Heart right ventricle (tissue), 16 donors: Measurements from ENCODE around the gene SAA1. TPM values are rescaled to one million over a fixed set of nuclear protein-coding genes. Genes with fewer than 3 reads are reported as not detected.
A peak's percentile ranks its signal among the peaks of the same experiment; 100 is the strongest.
"Not testable (repeated sequence)": the region's sequence is repeated elsewhere in the genome, so short reads cannot be mapped to it uniquely, and the experiment has no call there.

Experiments
- ATAC-seq, 8 donors: fragments of 200-7000 bp; cut with Tn5 transposase; one replicate each; pipeline ENCODE4 v1.9.1; 2020; ENCODE audit warnings: mild to moderate bottlenecking in 8 of 8, moderate library complexity in 8 of 8, moderate number of reproducible peaks in 1 of 8
- DNase-seq, 2 donors: peaks; one replicate each; pipeline ENCODE4 v3.0.0-alpha.2; 2020
- H3K27ac ChIP-seq, 10 donors: fragments of 200-600 bp; sonication (generic) in 2 of 10; one replicate each; pipeline versions ENCODE4 v1.5.0 to v1.8.0; 2020 to 2022; ENCODE audit warnings: mild to moderate bottlenecking in 3 of 10
- H3K27me3 ChIP-seq, 7 donors: fragments of 200-600 bp; one replicate each; pipeline ENCODE4 v1.8.0; 2021 to 2022; ENCODE audit warnings: mild to moderate bottlenecking in 2 of 7
- H3K36me3 ChIP-seq, 9 donors: fragments of 200-600 bp; sonication (generic) in 1 of 9; one replicate each; pipeline versions ENCODE4 v1.5.0 to v1.8.0; 2020 to 2022; ENCODE audit warnings: mild to moderate bottlenecking in 2 of 9
- H3K4me1 ChIP-seq, 9 donors: fragments of 200-600 bp; sonication (generic) in 1 of 9; one replicate each; pipeline versions ENCODE4 v1.5.0 to v1.8.0; 2020 to 2022; ENCODE audit warnings: mild to moderate bottlenecking in 4 of 9
- H3K4me3 ChIP-seq, 10 donors: fragments of 200-600 bp; sonication (generic) in 2 of 10; one replicate each; pipeline versions ENCODE4 v1.5.0 to v1.8.0; 2020 to 2022; ENCODE audit warnings: mild to moderate bottlenecking in 7 of 10, moderate library complexity in 2 of 10
- H3K9me3 ChIP-seq, 11 donors: fragments of 200-600 bp in 10 of 11; sonication (generic) in 2 of 11; one replicate each; pipeline versions ENCODE4 v1.5.0 to v1.8.0; 2013 to 2022; ENCODE audit warnings: mild to moderate bottlenecking in 2 of 11, control low read depth in 1 of 11, moderate library complexity in 1 of 11
- WGBS, 2 donors: extraction: QIAGEN DNeasy Blood & Tissue Kit; methylation state at CpG; one replicate each; pipeline ENCODE4 v1.1.7; 2013; ENCODE audit warnings: inconsistent platforms in 1 of 2; 5-methylcytosine and 5-hydroxymethylcytosine counted together
- intact Hi-C, 10 donors: fragments of 100-400 bp; cut with DNase I; formaldehyde crosslinking; loops; one replicate each; pipeline versions ENCODE4 v1.11.1 to v1.14.2; 2022
- polyA plus RNA-seq, 2 donors: library from polyadenylated mRNA; stranded (reverse); fragments of 200-250 nt; gene quantifications; one replicate each; pipeline ENCODE4 v1.2.3, GENCODE V29; 2013
- total RNA-seq, 10 donors: library from RNA; stranded (reverse); fragmentation: NEBNext Ultra II Directional in 3 of 10; extraction: Animal tissue kit (Norgen Biotek cat#: 25700) in 3 of 10; gene quantifications; one replicate each; pipeline versions ENCODE4 v1.2.1 to v1.2.4, GENCODE V29; 2021 to 2023
- TF ChIP-seq, protein P1 (sequence below), 9 donors: fragments of 200-600 bp; sonication (generic) in 2 of 9; IDR thresholded peaks; one replicate each; pipeline versions ENCODE4 v1.5.0 to v1.8.0; 2021 to 2022; ENCODE audit warnings: antibody characterized with exemption in 9 of 9, mild to moderate bottlenecking in 5 of 9, moderate library complexity in 1 of 9
- donor health status: Arrhythmogenic right ventricular cardiomyopathy.
- donor health status: ischemic (EF 13 %, LVEDD 7.1; RV severe dilation, severe dysfunction).
- donor health status: healthy with polysubstance abuse.
- donor health status: DM: no; HTN: yes; CAD: no.
- donor health status: DM: no; HTN: no; CAD: no.
- donor health status: ischemic (EF 25% LVEDD 6.9; RV normal size, moderate dysfunction).
- donor health status: ischemic (EF 25% LVEDD 5.7; RV mildly dilated, moderate dysfunction).
- donor health status: healthy.
- donor health status: DM: yes; HTN: yes; CAD: no.
- donor health status: Ischemic cardiomyopathy.
- donor health status: ischemic (EF 35%, LVEDD 5.7; RV mildly dilated, moderate dysfunction).
- donor health status: nonischemic (EF 11% LVEDD 7.7; RV severe dilation, severe dysfunction).
- donor health status: DM: yes; HTN: yes; CAD: no.
- donor health status: PGD.
- donor health status: ischemic (EF 29% LVEDD 5.4; RV normal size, mild dysfunction).
- donor health status: nonischemic (EF 23%, LVEDD 6.1; RV moderate dilation, normal function).

The SAA1 gene
- total and polyA plus RNA-seq, 12 donors, result 0.57 to 29.0 (median 1.9) TPM; not detected in 2

GRCh38 chr11:18245396-18245795, 20.7 kb upstream of the SAA1 start:
- 64 to 66% methylated on average over 6 of the region's 6 CpGs for WGBS, 2 donors

DNA sequence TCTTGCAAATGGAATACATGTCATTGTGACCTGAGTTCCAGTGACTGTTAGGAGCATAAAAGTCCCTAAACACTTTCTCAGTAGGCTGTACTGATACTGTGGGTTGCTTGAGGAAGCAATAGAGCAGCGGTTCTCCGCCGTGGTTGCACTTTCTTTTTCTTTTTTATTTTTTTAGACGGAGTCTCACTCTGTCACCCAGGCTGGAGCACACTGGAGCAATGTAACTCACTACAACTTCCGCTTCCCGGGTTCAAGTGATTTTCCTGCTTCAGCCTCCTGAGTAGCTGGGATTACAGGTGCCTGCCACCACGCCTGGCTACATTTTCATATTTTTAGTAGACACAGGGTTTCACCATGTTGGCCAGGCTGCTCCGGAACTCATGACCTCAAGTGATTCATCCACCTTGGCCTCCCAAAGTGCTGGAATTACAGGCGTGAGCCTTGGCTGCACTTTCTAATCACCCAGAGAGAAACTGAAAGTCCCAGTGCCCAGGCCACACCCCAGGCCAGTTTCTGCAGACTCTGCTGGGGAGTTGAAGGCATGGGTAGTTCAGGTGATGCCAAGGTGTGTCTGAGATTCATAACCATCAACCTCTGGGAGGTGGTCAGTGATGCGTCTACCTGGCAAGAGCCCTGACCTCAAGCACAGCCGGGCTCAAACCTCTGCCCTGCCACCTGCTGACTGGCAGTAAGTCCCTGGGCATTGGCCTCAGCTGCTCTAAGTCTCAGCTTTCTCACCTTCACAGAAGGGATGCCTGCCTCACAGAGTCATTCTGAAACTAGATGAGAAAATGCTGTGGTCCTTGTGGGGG, 19.5 kb upstream of the SAA1 start:
- H3K27me3 ChIP-seq, H3K4me1 ChIP-seq, H3K9me3 ChIP-seq, intact Hi-C loops, DNase-seq, ATAC-seq, H3K36me3 ChIP-seq: not testable (repeated sequence)
- peak overlapping the region in 1 of 10 donors; percentile 27 for H3K4me3 ChIP-seq
- H3K27ac ChIP-seq, result peak overlapping the region in 1 of 10 donors; percentile 64
- 77 to 81% methylated on average over 10 to 11 of the region's 11 CpGs for WGBS, 2 donors

More at GRCh38 chr11:18245396-18245795, 20.7 kb upstream of the SAA1 start:
- Histone ChIP-seq H3K27ac (no peak overlapping the region), H3K9me3 (no peaks in the 10 kb centered on the region), H3K27me3 (peaks cover 0 to 8% (median 0%) of the 10 kb centered on the region in 7 donors), H3K4me1 (no peaks in the 10 kb centered on the region), H3K4me3 (no peak overlapping the region), H3K36me3 (no peaks in the 10 kb centered on the region)
- TF ChIP-seq, protein P1, sequence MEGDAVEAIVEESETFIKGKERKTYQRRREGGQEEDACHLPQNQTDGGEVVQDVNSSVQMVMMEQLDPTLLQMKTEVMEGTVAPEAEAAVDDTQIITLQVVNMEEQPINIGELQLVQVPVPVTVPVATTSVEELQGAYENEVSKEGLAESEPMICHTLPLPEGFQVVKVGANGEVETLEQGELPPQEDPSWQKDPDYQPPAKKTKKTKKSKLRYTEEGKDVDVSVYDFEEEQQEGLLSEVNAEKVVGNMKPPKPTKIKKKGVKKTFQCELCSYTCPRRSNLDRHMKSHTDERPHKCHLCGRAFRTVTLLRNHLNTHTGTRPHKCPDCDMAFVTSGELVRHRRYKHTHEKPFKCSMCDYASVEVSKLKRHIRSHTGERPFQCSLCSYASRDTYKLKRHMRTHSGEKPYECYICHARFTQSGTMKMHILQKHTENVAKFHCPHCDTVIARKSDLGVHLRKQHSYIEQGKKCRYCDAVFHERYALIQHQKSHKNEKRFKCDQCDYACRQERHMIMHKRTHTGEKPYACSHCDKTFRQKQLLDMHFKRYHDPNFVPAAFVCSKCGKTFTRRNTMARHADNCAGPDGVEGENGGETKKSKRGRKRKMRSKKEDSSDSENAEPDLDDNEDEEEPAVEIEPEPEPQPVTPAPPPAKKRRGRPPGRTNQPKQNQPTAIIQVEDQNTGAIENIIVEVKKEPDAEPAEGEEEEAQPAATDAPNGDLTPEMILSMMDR (IDR thresholded peaks at IDR 0.05), result no peak
- no peak for DNase-seq
- intact Hi-C loops, result no loop called here
- ATAC-seq, result peak in 1 of 8 donors; percentile 9

GRCh38 chr11:18247191-18247581, 18.9 kb upstream of the SAA1 start:
- intact Hi-C loops, result not testable (repeated sequence)

DNA sequence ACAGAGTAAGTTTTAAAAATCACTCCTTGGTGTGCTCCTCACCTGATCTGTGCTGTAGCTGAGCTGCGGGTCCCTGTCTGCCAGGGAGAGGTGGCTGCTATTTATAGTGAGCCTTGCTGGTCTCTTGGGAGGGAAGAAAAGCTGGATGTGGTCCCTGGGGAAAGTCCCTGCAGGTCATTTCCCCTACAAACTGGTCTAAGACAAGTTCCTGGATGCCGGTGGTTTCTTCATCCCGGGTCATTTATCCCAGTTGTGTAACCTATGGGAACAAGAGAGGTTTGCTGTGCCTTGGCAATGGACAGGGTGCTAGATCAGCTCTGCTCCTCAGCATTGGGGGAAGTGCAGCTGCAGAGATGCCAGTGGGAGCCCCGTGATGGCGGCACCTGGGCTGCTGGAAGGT, 17.5 kb upstream of the SAA1 start, which contains the start of gene SAA2:
Gene SAA2 (minus strand): TSS at position 108 of the 400 bp plus-strand sequence. CDS start 657 bp downstream, outside the sequence.
- no peak within 1 kb of the TSS for H3K27ac ChIP-seq
- intact Hi-C loops, result no loop called here
- WGBS, 2 donors, result 56 to 57% methylated on average over 5 of the region's 5 CpGs

More at GRCh38 chr11:18247191-18247581, 18.9 kb upstream of the SAA1 start:
- not testable (repeated sequence) for H3K4me3 ChIP-seq, H3K9me3 ChIP-seq, H3K36me3 ChIP-seq, H3K27me3 ChIP-seq, ATAC-seq, DNase-seq, H3K4me1 ChIP-seq, H3K27ac ChIP-seq
- 43 to 49% methylated on average over 2 of the region's 6 CpGs for WGBS, 2 donors

DNA sequence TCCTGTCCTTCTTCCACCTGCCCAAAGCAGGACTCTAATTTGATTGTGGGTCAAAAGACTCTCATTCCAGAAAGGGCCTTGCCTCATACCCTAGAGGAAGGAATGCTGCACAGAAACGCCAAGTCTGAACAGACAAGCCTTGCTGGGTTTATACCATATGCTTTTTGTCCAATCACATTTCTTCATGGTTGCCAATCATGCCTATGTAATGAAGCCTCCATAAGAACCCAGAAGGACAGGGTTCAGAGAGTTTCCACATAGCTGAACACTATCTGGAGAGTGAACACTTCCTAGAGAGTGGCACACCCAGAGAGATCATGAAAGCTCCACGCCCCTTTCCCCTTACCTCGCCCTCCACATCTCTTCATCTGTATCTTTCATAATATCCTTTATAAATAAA, 12.8 kb upstream of the SAA1 start:
- ATAC-seq, result no peak
- Histone ChIP-seq H3K9me3 (no peaks in the 10 kb centered on the region), H3K27ac (no peak overlapping the region), H3K4me3 (no peak overlapping the region), H3K4me1 (no peaks in the 10 kb centered on the region), H3K27me3 (peaks cover 0 to 13% (median 0%) of the 10 kb centered on the region in 7 donors), H3K36me3 (no peaks in the 10 kb centered on the region)
- DNase-seq, result no peak
- TF ChIP-seq, protein P1 (IDR thresholded peaks at IDR 0.05), result no peak
- 82 to 84% methylated on average over 3 of the region's 3 CpGs for WGBS, 2 donors
- intact Hi-C loops, result no loop called here

More for the DNA sequence above, 17.5 kb upstream of the SAA1 start, which contains the start of gene SAA2:
- no peaks in the 10 kb centered on the region for H3K4me1 ChIP-seq
- peaks cover 0 to 8% (median 0%) of the 10 kb centered on the region in 7 donors for H3K27me3 ChIP-seq
- no peaks in the 10 kb centered on the region for H3K9me3 ChIP-seq
- TF ChIP-seq, protein P1 (IDR thresholded peaks at IDR 0.05), result no peak
- no peak within 1 kb of the TSS for H3K4me3 ChIP-seq
- no peaks in the 10 kb centered on the region for H3K36me3 ChIP-seq
- DNase-seq (no peak), ATAC-seq (peak in 1 of 8 donors; percentile 20)
